Natural killer cell (primary cell): ENCODE measurements around the gene GNAO1. TPM values are rescaled to one million over a fixed set of nuclear protein-coding genes. Genes with fewer than 3 reads are reported as not detected.

Experiments
- ATAC-seq, 3 donors: fragments of 150-1000 bp in 2 of 3; fragments of 200-7000 bp in 1 of 3; cut with Tn5 transposase; 1 replicate in 1 of 3; 2 replicates in 2 of 3; pipeline ENCODE4 v1.10.0; 2021; ENCODE audit warnings: mild to moderate bottlenecking in 2 of 3, moderate library complexity in 2 of 3
- DNase-seq, 2 donors: peaks; one replicate each; pipeline versions ENCODE4 v3.0.0 to v3.0.0-alpha.2; 2013 to 2021; ENCODE audit warnings: mixed read lengths in 1 of 2
- H3K27ac ChIP-seq: one replicate; pipeline ENCODE4 v1.5.1; 2013; ENCODE audit warnings: mild to moderate bottlenecking, low read length
- H3K27me3 ChIP-seq: one replicate; pipeline ENCODE4 v1.6.1; 2013; ENCODE audit warnings: low read length; ENCODE audit not compliant: control insufficient read depth, insufficient read depth
- H3K36me3 ChIP-seq: one replicate; pipeline ENCODE4 v1.6.1; 2013; ENCODE audit warnings: low read length; ENCODE audit not compliant: control insufficient read depth, insufficient read depth
- H3K4me1 ChIP-seq: one replicate; pipeline ENCODE4 v1.6.1; 2013; ENCODE audit warnings: low read length; ENCODE audit not compliant: control insufficient read depth, insufficient read depth
- H3K4me3 ChIP-seq: one replicate; pipeline ENCODE4 v1.5.1; 2013; ENCODE audit warnings: low read length
- H3K9me3 ChIP-seq: one replicate; pipeline ENCODE4 v1.6.1; 2013; ENCODE audit warnings: low read length; ENCODE audit not compliant: control insufficient read depth, insufficient read depth
- H3K27ac Mint-ChIP-seq, 2 donors: one replicate each; pipeline ENCODE4 v1.8.0; 2022; ENCODE audit warnings: mild to moderate bottlenecking in 2 of 2, mixed read lengths in 2 of 2, moderate library complexity in 1 of 2
- H3K27me3 Mint-ChIP-seq, 2 donors: one replicate each; pipeline ENCODE4 v1.8.0; 2022; ENCODE audit warnings: low read depth in 2 of 2, mixed read lengths in 2 of 2
- H3K36me3 Mint-ChIP-seq: one replicate; pipeline ENCODE4 v1.8.0; 2022; ENCODE audit warnings: mixed read lengths
- H3K4me1 Mint-ChIP-seq, 2 donors: one replicate each; pipeline ENCODE4 v1.8.0; 2022; ENCODE audit warnings: mixed read lengths in 2 of 2
- H3K4me3 Mint-ChIP-seq: one replicate; pipeline ENCODE4 v1.8.0; 2022; ENCODE audit warnings: mild to moderate bottlenecking, moderate library complexity, mixed read lengths
- H3K9me3 Mint-ChIP-seq, 2 donors: one replicate each; pipeline ENCODE4 v1.8.0; 2022; ENCODE audit warnings: mixed read lengths in 2 of 2
- CTCF ChIP-seq: fragments of 200-600 bp; IDR thresholded peaks from one replicate; pipeline ENCODE4 v1.8.0; 2022; ENCODE audit warnings: antibody characterized with exemption
- WGBS: methylation state at CpG from one replicate; pipeline ENCODE4 v1.1.7; 2013; ENCODE audit warnings: missing lambda C conversion rate; ENCODE audit not compliant: insufficient coverage; 5-methylcytosine and 5-hydroxymethylcytosine counted together
- intact Hi-C: fragments of 100-400 bp; cut with micrococcal nuclease; formaldehyde crosslinking; loops from one replicate; pipeline ENCODE4 v1.14.2; 2022
- total RNA-seq, 4 donors: library from RNA; stranded (reverse); fragments of 120-200 nt in 1 of 4; gene quantifications; one replicate each; pipeline versions ENCODE4 v1.2.3 to v1.2.4, GENCODE V29; 2013 to 2022

GNAO1 gene
- total RNA-seq, 3 donors from 2014 or later (not counting 1 experiment from before 2014, with no cell fraction given) = 0.45 to 4.6 (median 1.1) TPM

DNA sequence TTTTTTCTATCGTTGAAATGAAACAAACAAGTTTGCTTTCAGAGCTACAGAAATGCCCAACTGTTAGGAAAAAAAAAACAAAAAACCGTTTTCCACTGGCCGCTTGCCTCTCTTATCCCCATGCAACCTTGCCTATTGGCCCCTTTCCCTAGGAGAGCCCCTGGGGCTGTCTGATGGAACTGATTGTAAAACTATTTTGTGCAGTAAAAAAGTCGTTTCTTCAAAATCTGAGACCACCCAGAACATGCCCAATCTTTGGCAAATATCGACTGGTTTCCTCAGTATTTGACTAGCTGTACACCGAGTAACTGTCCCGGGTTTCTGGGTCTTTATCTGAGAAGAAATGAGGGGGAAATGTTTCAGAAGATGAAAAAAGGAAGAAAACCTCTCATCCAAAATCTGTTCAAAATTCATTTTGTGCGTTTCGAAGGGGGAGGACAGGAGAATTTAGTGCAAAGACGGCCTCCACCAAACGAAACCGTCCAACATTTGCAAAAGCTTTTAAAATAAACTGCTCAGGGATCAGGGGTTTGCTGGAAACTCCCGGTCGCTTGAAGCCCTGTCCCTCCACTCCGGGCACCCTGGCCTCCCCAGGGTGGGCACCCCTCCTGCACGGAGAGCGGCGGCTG lies 1.1 kb upstream of the GNAO1 start:
- intact Hi-C loops = no loop called here
- Mint-ChIP-seq H3K4me1 (peaks cover 5 to 24% of the 10 kb centered on the region in 2 donors), H3K27ac (no peak overlapping the region), H3K9me3 (no peaks in the 10 kb centered on the region), H3K4me3 (peak overlapping the region; percentile 89), H3K36me3 (no peaks in the 10 kb centered on the region), H3K27me3 (peaks cover 32 to 62% of the 10 kb centered on the region in 2 donors)
- DNase-seq = no peak
- H3K36me3 ChIP-seq = no peaks in the 10 kb centered on the region
- no peak for ATAC-seq
- H3K27ac ChIP-seq = no peak overlapping the region
- H3K4me1 ChIP-seq = peaks cover 32% of the 10 kb centered on the region
- peak overlapping the region; percentile 50 for H3K4me3 ChIP-seq
- peaks cover 2% of the 10 kb centered on the region for H3K9me3 ChIP-seq
- WGBS = 12% methylated on average over 16 of the region's 18 CpGs
- peaks cover 33% of the 10 kb centered on the region for H3K27me3 ChIP-seq
- no peak for TF ChIP-seq CTCF

DNA sequence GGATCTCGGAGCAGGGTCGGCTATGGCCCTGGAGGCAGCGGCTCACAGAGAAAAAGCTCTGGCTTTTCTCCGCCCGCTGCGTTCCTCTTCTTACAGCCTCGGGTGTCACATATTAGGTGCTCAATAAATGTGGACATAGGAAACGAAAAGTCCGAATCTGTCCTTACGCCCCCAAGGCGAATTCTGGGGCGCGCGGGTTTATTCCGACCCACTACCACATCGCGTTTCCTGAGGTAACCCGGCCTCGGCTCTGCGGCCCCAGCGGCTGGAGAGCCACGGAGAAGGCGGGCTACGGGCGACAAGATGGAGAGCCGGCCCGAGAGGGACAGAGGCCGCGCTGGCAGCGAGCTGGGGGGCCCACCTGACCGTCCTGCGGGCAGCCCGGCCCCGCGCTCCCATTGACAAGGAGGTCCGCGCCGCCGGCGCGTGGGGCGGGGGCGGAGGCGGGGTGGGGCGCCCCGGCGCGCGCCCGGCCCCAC lies 573 bp upstream of the GNAO1 start:
- Mint-ChIP-seq H3K27me3 (peaks cover 36 to 62% of the 10 kb centered on the region in 2 donors), H3K4me1 (peaks cover 5 to 24% of the 10 kb centered on the region in 2 donors)
- peaks cover 36% of the 10 kb centered on the region for H3K27me3 ChIP-seq

GRCh38 chr16:56191835-56192634 lies 746 bp downstream of the GNAO1 start:
- peaks cover 38% of the 10 kb centered on the region for H3K27me3 ChIP-seq

More for the DNA sequence above, 573 bp upstream of the GNAO1 start:
- Mint-ChIP-seq H3K4me3 (peak overlapping the region; percentile 89), H3K9me3 (no peaks in the 10 kb centered on the region), H3K27ac (no peak overlapping the region), H3K36me3 (no peaks in the 10 kb centered on the region)
- DNase-seq (peak in 1 of 2 donors; percentile 23), ATAC-seq (no peak)
- peak overlapping the region; percentile 50 for H3K4me3 ChIP-seq
- whole genome bisulfite sequencing = 2% methylated on average over 50 of the region's 50 CpGs
- intact Hi-C loops = no loop called here
- no peak for TF ChIP-seq CTCF
- no peaks in the 10 kb centered on the region for H3K36me3 ChIP-seq
- peaks cover 32% of the 10 kb centered on the region for H3K4me1 ChIP-seq
- peaks cover 2% of the 10 kb centered on the region for H3K9me3 ChIP-seq
- peak overlapping the region; percentile 56 for H3K27ac ChIP-seq

More at GRCh38 chr16:56191835-56192634, 746 bp downstream of the GNAO1 start:
- peaks cover 5 to 24% of the 10 kb centered on the region in 2 donors for H3K4me1 Mint-ChIP-seq
- no peak for TF ChIP-seq CTCF
- DNase-seq = peak in 1 of 2 donors; percentile 28
- no peak overlapping the region for H3K27ac ChIP-seq
- H3K4me3 Mint-ChIP-seq = peak overlapping the region; percentile 79
- whole genome bisulfite sequencing = 3% methylated on average over 41 of the region's 46 CpGs
- H3K36me3 Mint-ChIP-seq = no peaks in the 10 kb centered on the region
- peak overlapping the region; percentile 67 for H3K4me3 ChIP-seq
- peak overlapping the region in 1 of 2 donors; percentile 70 for H3K27ac Mint-ChIP-seq
- intact Hi-C loops = no loop called here
- no peak for ATAC-seq
- H3K9me3 ChIP-seq = peaks cover 2% of the 10 kb centered on the region
- H3K9me3 Mint-ChIP-seq = no peaks in the 10 kb centered on the region
- peaks cover 36 to 63% of the 10 kb centered on the region in 2 donors for H3K27me3 Mint-ChIP-seq
- peaks cover 32% of the 10 kb centered on the region for H3K4me1 ChIP-seq
- H3K36me3 ChIP-seq = no peaks in the 10 kb centered on the region
